A673 (cell line): ENCODE results near the gene DNAJB2. TPM values are rescaled to one million over a fixed set of nuclear protein-coding genes. Genes with fewer than 3 reads are reported as not detected.
"Not testable (repeated sequence)": the region's sequence is repeated elsewhere in the genome, so short reads cannot be mapped to it uniquely, and the experiment has no call there.

Experiments used
- BruUV-seq: library from RNA; stranded (reverse); fragments of 400-500 nt; replicated peaks from 2 replicates; lab custom pipeline; 2021; lab: Mats Ljungman, UMichigan
- CTCF ChIA-PET: fragments of 300-600 bp; sonication (Branson Sonifier 250); formaldehyde crosslinking; loops from one replicate; lab custom pipeline; 2022; ENCODE audit warnings: antibody characterized with exemption; lab: Charles Lee
- POLR2A ChIA-PET: fragments of 300-600 bp; sonication (Branson Sonifier 250); formaldehyde crosslinking; loops from one replicate; lab custom pipeline; 2022; ENCODE audit warnings: antibody characterized with exemption; ENCODE audit not compliant: low non-redundant PET; lab: Charles Lee
- DNase-seq: peaks from one replicate; pipeline ENCODE4 v3.0.0-alpha.2; 2015; ENCODE audit warnings: low spot score
- H3K27ac ChIP-seq: fragments of 200-600 bp; sonication (generic); 2 replicates; pipeline ENCODE4 v1.5.1; 2016; ENCODE audit warnings: mixed run types, low read depth, mild to moderate bottlenecking, mixed read lengths, antibody characterized with exemption, low read length; ENCODE audit not compliant: poor library complexity, severe bottlenecking
- H3K27me3 ChIP-seq: fragments of 200-600 bp; sonication (generic); replicated peaks from 2 replicates; pipeline ENCODE4 v1.6.1; 2017; ENCODE audit warnings: mixed run types, low read depth, mild to moderate bottlenecking, mixed read lengths, antibody characterized with exemption, low read length; ENCODE audit not compliant: insufficient read depth, poor library complexity
- H3K36me3 ChIP-seq: fragments of 200-600 bp; sonication (generic); 2 replicates; pipeline ENCODE4 v1.6.1; 2016; ENCODE audit warnings: mixed run types, mild to moderate bottlenecking, mixed read lengths, antibody characterized with exemption, low read length; ENCODE audit not compliant: insufficient read depth, poor library complexity, severe bottlenecking
- H3K4me1 ChIP-seq: fragments of 200-600 bp; sonication (generic); 2 replicates; pipeline ENCODE4 v1.6.1; 2017; ENCODE audit warnings: mixed run types, mild to moderate bottlenecking, mixed read lengths, antibody characterized with exemption, low read length; ENCODE audit not compliant: insufficient read depth, poor library complexity, severe bottlenecking
- H3K4me3 ChIP-seq: fragments of 200-600 bp; sonication (generic); 2 replicates; pipeline ENCODE4 v1.5.1; 2016; ENCODE audit warnings: low read depth, mixed run types, mild to moderate bottlenecking, mixed read lengths, low read length; ENCODE audit not compliant: poor library complexity, severe bottlenecking
- H3K9me3 ChIP-seq: fragments of 200-600 bp; sonication (generic); 2 replicates; pipeline ENCODE4 v1.6.1; 2016; ENCODE audit warnings: mixed run types, low read depth, mild to moderate bottlenecking, mixed read lengths, antibody characterized with exemption, low read length; ENCODE audit not compliant: poor library complexity, severe bottlenecking
- CTCF ChIP-seq: fragments of 300-800, 200-600 bp; sonication (generic); conservative IDR thresholded peaks from 2 replicates; pipeline ENCODE4 v1.5.1; 2017; ENCODE audit warnings: low read depth, mild to moderate bottlenecking, antibody characterized with exemption, low read length, moderate library complexity, mixed read lengths
- EZH2 ChIP-seq: fragments of 200-600 bp; sonication (generic); IDR thresholded peaks from 2 replicates; pipeline ENCODE4 v1.6.1; 2017; ENCODE audit warnings: borderline replicate concordance, low read depth, mild to moderate bottlenecking, mixed read lengths, antibody characterized with exemption, low read length; ENCODE audit not compliant: poor library complexity, severe bottlenecking
- intact Hi-C: fragments of 100-400 bp; cut with micrococcal nuclease; formaldehyde crosslinking; loops from one replicate; pipeline ENCODE4 v1.10.0; 2022; ENCODE audit not compliant: unreplicated experiment
- total RNA-seq: library from RNA; stranded (reverse); gene quantifications from 2 replicates; pipeline ENCODE4 v1.2.3, GENCODE V29; 2021

Gene DNAJB2
- total RNA-seq, 1 experiment from 2014 or later, result 24.4 TPM

- BruUV-seq, result no TSS peak
- Histone ChIP-seq H3K27ac (peak within 1 kb of the TSS; percentile 62), H3K36me3 (peaks cover 5% of the 10 kb centered on the region), H3K4me3 (peak within 1 kb of the TSS; percentile 71), H3K4me1 (peaks cover 37% of the 10 kb centered on the region), H3K27me3 (peaks cover 22% of the 10 kb centered on the region), H3K9me3 (no peaks in the 10 kb centered on the region)
- ChIA-PET POLR2A (no interaction called here), CTCF (interaction anchor here (0.6 to 1.1 kb wide), 5 partner anchors 25 to 180 kb away, joined by 3 to 10 read pairs (median 6); no protein-coding TSS in a partner anchor)
- no peak for DNase-seq
- intact Hi-C loops, result no loop called here
- no peak for TF ChIP-seq EZH2
- no peak for TF ChIP-seq CTCF
These were observed 26.0 kb upstream of the DNAJB2 start, which contains the start of gene TUBA4B for GRCh38 chr2:219252900-219253752. TUBA4B (plus strand) TSS chr2:219253243; CDS start chr2:219253408, 165 bp downstream.

DNA sequence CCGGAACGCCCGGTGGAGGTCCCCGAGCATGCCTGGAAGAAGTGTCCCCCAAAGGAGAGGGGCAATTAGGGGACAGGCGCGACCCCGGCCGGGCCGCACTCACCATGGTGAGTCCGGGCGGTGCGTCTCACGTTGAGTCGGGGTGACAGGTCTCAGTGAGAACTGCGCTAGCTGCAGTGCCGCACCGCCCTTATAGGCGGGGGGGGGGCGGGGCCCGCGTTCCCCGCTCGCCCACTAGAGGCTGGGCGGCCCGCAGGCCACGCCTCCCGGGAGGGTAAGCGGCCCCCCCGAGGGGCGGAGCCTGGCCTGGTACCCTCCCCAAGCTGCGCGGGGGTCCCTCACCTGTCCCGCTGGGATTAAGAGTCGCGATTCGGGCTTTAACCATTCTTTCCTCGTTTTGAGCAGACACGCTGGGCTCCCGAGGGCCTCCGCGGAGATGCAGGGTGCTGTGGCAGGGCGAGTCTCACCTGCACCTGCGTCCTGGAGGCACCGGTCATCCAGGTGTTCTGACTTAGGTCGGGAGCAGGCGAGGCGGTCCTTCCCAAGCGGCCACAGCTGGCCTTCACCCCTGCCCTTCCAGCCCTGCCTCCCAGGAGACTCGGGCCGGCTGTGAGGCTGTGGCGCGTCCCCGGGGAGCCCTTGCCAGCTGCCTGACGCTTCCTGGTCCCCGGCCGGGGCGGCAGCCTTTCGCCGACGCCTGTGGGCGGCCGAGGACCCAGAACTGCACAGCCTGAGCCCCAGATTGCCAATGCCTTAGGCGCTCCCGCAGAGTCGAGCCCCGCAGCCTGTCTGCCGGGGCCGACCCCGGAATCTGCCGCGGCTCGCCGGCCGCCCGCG is 25.2 kb upstream of the DNAJB2 start, which contains the start of gene TUBA4A:
Gene TUBA4A (minus strand): TSS at position 166 of the 837 bp plus-strand sequence. CDS start 60 bp downstream, at position 106.
- CTCF ChIA-PET, result interaction anchor here (0.6 to 1.0 kb wide), 4 partner anchors 14 to 180 kb away, joined by 3 to 8 read pairs (median 4); no protein-coding TSS in a partner anchor
- intact Hi-C loops, result no loop called here
- POLR2A ChIA-PET, result no interaction called here
- H3K36me3 ChIP-seq, result peaks cover 5% of the 10 kb centered on the region
- peaks cover 22% of the 10 kb centered on the region for H3K27me3 ChIP-seq
- H3K4me1 ChIP-seq, result peaks cover 33% of the 10 kb centered on the region
- BruUV-seq, result no TSS peak
- no peak for TF ChIP-seq EZH2
- TF ChIP-seq CTCF, result no peak
- no peaks in the 10 kb centered on the region for H3K9me3 ChIP-seq
- peak; percentile 86 for DNase-seq
- H3K4me3 ChIP-seq, result peak within 1 kb of the TSS; percentile 71
- H3K27ac ChIP-seq, result peak within 1 kb of the TSS; percentile 62

DNA sequence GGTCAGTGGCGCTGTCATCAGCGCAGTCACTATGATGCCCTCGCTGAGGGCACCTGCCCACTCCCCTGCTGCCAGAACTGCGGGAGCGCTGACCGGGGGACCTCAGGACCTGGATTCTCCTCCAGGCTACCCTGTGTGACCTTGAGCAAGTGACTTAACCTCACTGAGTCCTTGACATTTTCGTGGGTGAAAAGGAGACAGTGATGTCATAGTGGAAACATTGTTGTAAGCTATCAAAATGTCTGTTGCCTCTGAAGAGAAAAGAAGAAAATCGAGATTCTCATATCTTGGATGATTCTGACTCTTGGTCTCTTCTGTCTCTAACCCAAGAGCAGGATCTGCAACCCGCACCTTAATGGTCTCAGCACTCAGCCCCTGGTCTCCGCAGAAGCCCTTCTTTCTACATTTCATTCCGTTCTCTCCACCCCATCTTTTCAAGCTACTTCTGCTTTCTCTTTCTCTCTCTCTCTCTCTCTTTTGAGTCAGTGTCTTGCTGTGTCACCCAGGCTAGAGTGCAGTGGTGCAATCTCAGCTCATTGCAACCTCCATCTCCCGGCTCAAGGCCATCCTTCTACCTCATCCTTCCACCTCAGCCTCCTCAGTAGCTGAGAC is 24.5 kb upstream of the DNAJB2 start:
- BruUV-seq, result no TSS peak
- Histone ChIP-seq H3K4me1 (peaks cover 26% of the 10 kb centered on the region), H3K36me3 (peaks cover 5% of the 10 kb centered on the region), H3K27ac (no peak overlapping the region), H3K9me3 (no peaks in the 10 kb centered on the region), H3K27me3 (peaks cover 22% of the 10 kb centered on the region), H3K4me3 (peak overlapping the region; percentile 71)
- ChIA-PET POLR2A (no interaction called here), CTCF (no interaction called here)
- TF ChIP-seq CTCF, result no peak
- peak; percentile 59 for TF ChIP-seq EZH2
- DNase-seq, result no peak
- intact Hi-C loops, result no loop called here

GRCh38 chr2:219258942-219259341 is 20.2 kb upstream of the DNAJB2 start:
- H3K4me1 ChIP-seq, H3K27ac ChIP-seq, BruUV-seq, H3K36me3 ChIP-seq, intact Hi-C loops, POLR2A ChIA-PET, DNase-seq, H3K4me3 ChIP-seq, H3K9me3 ChIP-seq: not testable (repeated sequence)
- H3K27me3 ChIP-seq, result peaks cover 22% of the 10 kb centered on the region
- CTCF ChIA-PET, result interaction anchor here (0.6 to 0.9 kb wide), 2 partner anchors 9 to 99 kb away, joined by 3 to 4 read pairs; partner anchors contain the start of gene NHEJ1
